MM.1S (cell line): ENCODE measurements around the gene SH3RF1.
"Not testable (repeated sequence)": the region's sequence is repeated elsewhere in the genome, so short reads cannot be mapped to it uniquely, and the experiment has no call there.

ENCODE experiments used
- DNase-seq: peaks from one replicate; pipeline ENCODE4 v3.0.0-alpha.2; 2015
- H2AFZ ChIP-seq: fragments of 300-600 bp; sonication (generic); 2 replicates; pipeline ENCODE4 v1.6.0; 2016; ENCODE audit warnings: antibody characterized with exemption, low read length
- H3F3A ChIP-seq: fragments of 300-600 bp; sonication (generic); 2 replicates; pipeline ENCODE4 v1.6.1; 2016; ENCODE audit warnings: mild to moderate bottlenecking, antibody characterized with exemption, low read length, moderate library complexity, mixed read lengths; ENCODE audit not compliant: insufficient read depth
- H3K27ac ChIP-seq: fragments of 300-600 bp; sonication (generic); 2 replicates; pipeline ENCODE4 v1.5.1; 2016; ENCODE audit warnings: mild to moderate bottlenecking, low read length
- H3K27me3 ChIP-seq: fragments of 300-600 bp; sonication (generic); replicated peaks from 2 replicates; pipeline ENCODE4 v1.6.0; 2016; ENCODE audit warnings: low read length; ENCODE audit not compliant: insufficient read depth
- H3K36me3 ChIP-seq: fragments of 300-600 bp; sonication (generic); replicated peaks from 2 replicates; pipeline ENCODE4 v1.6.1; 2016; ENCODE audit warnings: mild to moderate bottlenecking, low read length, mixed read lengths; ENCODE audit not compliant: insufficient read depth
- H3K4me1 ChIP-seq: fragments of 300-600 bp; sonication (generic); 2 replicates; pipeline ENCODE4 v1.6.1; 2016; ENCODE audit warnings: low read length, mixed read lengths
- H3K4me2 ChIP-seq: fragments of 300-600 bp; sonication (generic); 2 replicates; pipeline ENCODE4 v1.6.0; 2016; ENCODE audit warnings: low read depth, low read length
- H3K4me3 ChIP-seq: fragments of 300-600 bp; sonication (generic); 2 replicates; pipeline ENCODE4 v1.5.1; 2016; ENCODE audit warnings: low read length, mixed read lengths
- H3K79me2 ChIP-seq: fragments of 300-600 bp; sonication (generic); 2 replicates; pipeline ENCODE4 v1.6.1; 2016; ENCODE audit warnings: mixed run types, low read length, mixed read lengths
- H3K9ac ChIP-seq: fragments of 300-600 bp; sonication (generic); 2 replicates; pipeline ENCODE4 v1.6.1; 2016; ENCODE audit warnings: low read length, mixed read lengths
- H3K9me2 ChIP-seq: fragments of 300-600 bp; sonication (generic); replicated peaks from 2 replicates; pipeline ENCODE4 v1.6.1; 2016; ENCODE audit warnings: mild to moderate bottlenecking, low read length, mixed read lengths; ENCODE audit not compliant: insufficient read depth
- H3K9me3 ChIP-seq: fragments of 300-600 bp; sonication (generic); replicated peaks from 2 replicates; pipeline ENCODE4 v1.6.1; 2016; ENCODE audit warnings: mild to moderate bottlenecking, low read length, mixed read lengths; ENCODE audit not compliant: insufficient read depth
- H4K20me1 ChIP-seq: fragments of 300-600 bp; sonication (generic); 2 replicates; pipeline ENCODE4 v1.6.1; 2016; ENCODE audit warnings: mild to moderate bottlenecking, low read length, moderate library complexity, mixed read lengths; ENCODE audit not compliant: insufficient read depth
- EZH2 ChIP-seq: fragments of 300-600 bp; sonication (generic); optimal IDR thresholded peaks from 2 replicates; pipeline ENCODE3; 2017; ENCODE audit warnings: low read depth, mild to moderate bottlenecking, antibody characterized with exemption, low read length, mixed read lengths
- EZH2phosphoT487 ChIP-seq: fragments of 300-600 bp; sonication (generic); IDR thresholded peaks from 2 replicates; pipeline ENCODE4 v1.6.1; 2018; ENCODE audit warnings: antibody characterized with exemption, low read length
- TF ChIP-seq, protein P1 (sequence below): fragments of 300-600 bp; sonication (generic); IDR thresholded peaks from 2 replicates; pipeline ENCODE4 v1.5.1; 2016; ENCODE audit warnings: antibody characterized with exemption, low read length, mixed read lengths

SH3RF1 gene

GRCh38 chr4:169179609-169180521, 90.9 kb downstream of the SH3RF1 start:
- Histone ChIP-seq H3F3A (no peaks in the 10 kb centered on the region), H4K20me1 (no peaks in the 10 kb centered on the region), H3K4me1 (no peaks in the 10 kb centered on the region)

GRCh38 chr4:169178092-169178491, 92.7 kb downstream of the SH3RF1 start:
- not testable (repeated sequence) for H3K27ac ChIP-seq, H3K9me3 ChIP-seq, H3K4me1 ChIP-seq, H3K79me2 ChIP-seq, H3K9me2 ChIP-seq, H2AFZ ChIP-seq, H4K20me1 ChIP-seq, H3K27me3 ChIP-seq, H3K36me3 ChIP-seq, H3K9ac ChIP-seq, H3K4me2 ChIP-seq, DNase-seq, H3F3A ChIP-seq, H3K4me3 ChIP-seq

More at GRCh38 chr4:169179609-169180521, 90.9 kb downstream of the SH3RF1 start:
- Histone ChIP-seq H3K4me2 (no peak overlapping the region), H3K4me3 (no peak overlapping the region), H2AFZ (no peak overlapping the region), H3K79me2 (no peaks in the 10 kb centered on the region), H3K36me3 (no peaks in the 10 kb centered on the region), H3K9me2 (no peaks in the 10 kb centered on the region), H3K9ac (no peak overlapping the region), H3K27ac (no peak overlapping the region), H3K9me3 (no peaks in the 10 kb centered on the region), H3K27me3 (no peaks in the 10 kb centered on the region)
- DNase-seq, result no peak
- TF ChIP-seq EZH2phosphoT487 (no peak), EZH2 (no peak)
- TF ChIP-seq, protein P1, sequence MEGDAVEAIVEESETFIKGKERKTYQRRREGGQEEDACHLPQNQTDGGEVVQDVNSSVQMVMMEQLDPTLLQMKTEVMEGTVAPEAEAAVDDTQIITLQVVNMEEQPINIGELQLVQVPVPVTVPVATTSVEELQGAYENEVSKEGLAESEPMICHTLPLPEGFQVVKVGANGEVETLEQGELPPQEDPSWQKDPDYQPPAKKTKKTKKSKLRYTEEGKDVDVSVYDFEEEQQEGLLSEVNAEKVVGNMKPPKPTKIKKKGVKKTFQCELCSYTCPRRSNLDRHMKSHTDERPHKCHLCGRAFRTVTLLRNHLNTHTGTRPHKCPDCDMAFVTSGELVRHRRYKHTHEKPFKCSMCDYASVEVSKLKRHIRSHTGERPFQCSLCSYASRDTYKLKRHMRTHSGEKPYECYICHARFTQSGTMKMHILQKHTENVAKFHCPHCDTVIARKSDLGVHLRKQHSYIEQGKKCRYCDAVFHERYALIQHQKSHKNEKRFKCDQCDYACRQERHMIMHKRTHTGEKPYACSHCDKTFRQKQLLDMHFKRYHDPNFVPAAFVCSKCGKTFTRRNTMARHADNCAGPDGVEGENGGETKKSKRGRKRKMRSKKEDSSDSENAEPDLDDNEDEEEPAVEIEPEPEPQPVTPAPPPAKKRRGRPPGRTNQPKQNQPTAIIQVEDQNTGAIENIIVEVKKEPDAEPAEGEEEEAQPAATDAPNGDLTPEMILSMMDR, result no peak

- no peak for DNase-seq
- Histone ChIP-seq H3K36me3 (no peaks in the 10 kb centered on the region), H3K9ac (no peak overlapping the region), H3K4me3 (no peak overlapping the region), H3K4me1 (no peaks in the 10 kb centered on the region), H3K27ac (no peak overlapping the region), H2AFZ (no peak overlapping the region), H3K9me2 (no peaks in the 10 kb centered on the region), H3K9me3 (no peaks in the 10 kb centered on the region), H3K27me3 (no peaks in the 10 kb centered on the region), H3F3A (no peaks in the 10 kb centered on the region), H3K4me2 (no peak overlapping the region), H3K79me2 (no peaks in the 10 kb centered on the region), H4K20me1 (no peaks in the 10 kb centered on the region)
- TF ChIP-seq, protein P1, result no peak
- no peak for TF ChIP-seq EZH2phosphoT487
- no peak for TF ChIP-seq EZH2
Observed at GRCh38 chr4:169175476-169175875, 95.3 kb downstream of the SH3RF1 start.

DNA sequence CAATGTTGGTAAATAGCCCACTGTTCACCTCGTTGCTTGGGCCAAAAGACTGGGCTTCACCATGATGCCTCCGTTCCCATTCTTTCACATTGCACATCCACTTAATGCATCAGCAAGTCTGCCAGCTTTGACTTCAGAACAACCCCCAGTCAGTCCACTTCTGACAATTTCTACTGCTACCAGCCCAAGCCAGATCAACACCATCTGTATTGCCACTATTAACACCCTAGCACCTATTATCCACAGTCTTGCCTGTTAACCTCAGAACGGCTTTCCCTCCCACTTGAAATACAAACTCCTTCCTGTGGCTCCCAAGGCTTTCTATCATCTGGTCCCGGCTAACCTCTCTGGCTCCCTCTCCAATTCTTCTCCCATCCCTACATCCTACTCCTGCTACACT, 95.7 kb downstream of the SH3RF1 start:
- Histone ChIP-seq H3K9me2 (no peaks in the 10 kb centered on the region), H4K20me1 (no peaks in the 10 kb centered on the region), H3K4me2 (no peak overlapping the region), H3K9me3 (no peaks in the 10 kb centered on the region), H2AFZ (no peak overlapping the region), H3K79me2 (no peaks in the 10 kb centered on the region), H3K9ac (no peak overlapping the region), H3F3A (no peaks in the 10 kb centered on the region), H3K4me3 (no peak overlapping the region), H3K27ac (no peak overlapping the region), H3K27me3 (no peaks in the 10 kb centered on the region), H3K4me1 (no peaks in the 10 kb centered on the region), H3K36me3 (no peaks in the 10 kb centered on the region)
- no peak for TF ChIP-seq EZH2phosphoT487
- TF ChIP-seq, protein P1, result no peak
- no peak for TF ChIP-seq EZH2
- no peak for DNase-seq
